ENCODE measurements around the gene DAP. TPM values are rescaled to one million over a fixed set of nuclear protein-coding genes. Genes with fewer than 3 reads are reported as not detected.
"Not testable (repeated sequence)": the region's sequence is repeated elsewhere in the genome, so short reads cannot be mapped to it uniquely, and the experiment has no call there.

Gene DAP
- total and polyA plus RNA-seq, 8 donors: 9.3 to 184 (median 91.0) TPM

DNA sequence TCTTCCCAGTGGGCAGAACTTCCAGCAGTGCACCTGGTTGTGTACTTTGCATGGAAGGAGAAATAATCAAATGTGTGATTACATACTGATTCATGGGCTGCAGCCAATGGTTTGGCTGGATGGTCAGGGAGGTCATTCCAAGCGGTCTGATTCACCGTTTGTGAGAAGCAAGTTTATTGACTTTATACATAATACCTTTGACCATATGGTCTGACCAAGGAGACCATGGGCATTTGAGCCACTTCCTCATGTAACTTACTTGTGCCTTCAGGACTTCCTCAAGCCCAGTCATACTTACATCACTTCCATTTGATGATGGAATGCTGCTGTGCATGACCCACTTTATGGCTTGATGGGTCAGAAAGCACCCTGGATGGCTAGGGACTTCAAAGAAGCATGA is 41.1 kb downstream of the DAP start:
- H3K4me3 ChIP-seq: no peak overlapping the region
- intact Hi-C loops (cut with DNase I; ENCODE audit: low total_unique reads): no loop called here
- DNase-seq: peak in 1 of 2 donors; percentile 63

GRCh38 chr5:10718617-10719016 is 42.4 kb downstream of the DAP start:
- H3K4me3 ChIP-seq; H3K9me3 ChIP-seq; H3K27me3 ChIP-seq; intact Hi-C loops (cut with DNase I; ENCODE audit: low total_unique reads); DNase-seq: not testable (repeated sequence)
- Histone ChIP-seq H3K4me1 (peaks cover 6 to 50% (median 13%) of the 10 kb centered on the region in 4 donors), H3K27ac (peak overlapping the region in 1 of 5 donors; percentile 42), H3K36me3 (peaks cover 0 to 42% (median 23%) of the 10 kb centered on the region in 4 donors)
- 59 to 94% (median 77%) methylated on average over 1 of the region's 1 CpG for WGBS, 5 donors

More for the DNA sequence above, 41.1 kb downstream of the DAP start:
- Histone ChIP-seq H3K9me3 (no peaks in the 10 kb centered on the region), H3K27me3 (no peaks in the 10 kb centered on the region), H3K36me3 (peaks cover 0 to 31% (median 17%) of the 10 kb centered on the region in 4 donors), H3K27ac (peak overlapping the region; percentile 1 to 73 (median 14)), H3K4me1 (peaks cover 11 to 61% (median 24%) of the 10 kb centered on the region in 4 donors)
- TF ChIP-seq EP300 (IDR thresholded peaks at IDR 0.05) (no peak), POLR2AphosphoS5 (IDR thresholded peaks at IDR 0.05) (peak in 2 of 3 donors; percentile 52 to 81)
- 15 to 66% (median 51%) methylated on average over 2 of the region's 2 CpGs for WGBS, 5 donors

GRCh38 chr5:10716825-10717224 is 44.2 kb downstream of the DAP start:
- H3K27me3 ChIP-seq; DNase-seq; H3K4me3 ChIP-seq; intact Hi-C loops (cut with DNase I; ENCODE audit: low total_unique reads); H3K9me3 ChIP-seq; H3K27ac ChIP-seq: not testable (repeated sequence)
- WGBS, 5 donors: 96 to 98% (median 98%) methylated on average over 3 of the region's 3 CpGs
- H3K36me3 ChIP-seq: peaks cover 0 to 42% (median 26%) of the 10 kb centered on the region in 4 donors
- peaks cover 6 to 49% (median 13%) of the 10 kb centered on the region in 4 donors for H3K4me1 ChIP-seq

DNA sequence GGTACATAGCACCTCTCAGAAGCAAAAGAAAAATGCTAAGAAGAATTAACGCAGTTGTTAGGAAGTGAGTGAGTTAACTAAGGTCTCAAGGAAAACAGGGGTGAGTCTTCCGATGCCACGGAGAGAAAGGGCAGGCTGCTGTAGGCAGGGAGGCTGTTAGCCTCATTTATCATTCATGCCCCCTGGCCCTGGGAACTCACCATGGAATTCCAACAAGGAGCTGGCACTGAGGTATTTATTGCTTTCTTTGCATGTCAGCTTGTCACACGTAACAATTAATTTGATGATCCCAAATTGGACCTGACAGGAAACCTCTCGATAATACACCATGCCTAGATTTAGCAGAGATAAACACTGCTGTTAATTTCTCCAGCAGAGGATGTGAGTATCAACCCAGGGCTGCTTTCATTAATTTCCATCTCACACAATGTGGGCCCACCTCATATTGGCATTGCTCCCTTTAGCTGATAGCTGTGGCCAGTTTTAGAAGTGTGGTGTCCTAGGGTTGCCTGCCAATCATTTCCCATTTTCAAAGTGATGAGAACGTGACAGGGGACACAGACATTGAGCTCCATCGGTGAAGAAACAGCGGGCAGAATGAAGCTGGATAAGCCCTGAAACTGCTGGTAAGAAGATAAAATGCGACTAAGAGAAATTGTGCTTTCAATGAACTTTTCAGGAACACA is 45.3 kb downstream of the DAP start:
- Histone ChIP-seq H3K27ac (no peak overlapping the region), H3K4me3 (no peak overlapping the region), H3K27me3 (no peaks in the 10 kb centered on the region), H3K9me3 (no peaks in the 10 kb centered on the region), H3K4me1 (peaks cover 6 to 45% (median 13%) of the 10 kb centered on the region in 4 donors), H3K36me3 (peaks cover 0 to 48% (median 27%) of the 10 kb centered on the region in 4 donors)
- intact Hi-C loops (cut with DNase I; ENCODE audit: low total_unique reads): no loop called here
- DNase-seq: no peak
- 85 to 90% (median 87%) methylated on average over 9 of the region's 9 CpGs for WGBS, 5 donors
- TF ChIP-seq EP300 (IDR thresholded peaks at IDR 0.05): no peak
- TF ChIP-seq, protein P1, sequence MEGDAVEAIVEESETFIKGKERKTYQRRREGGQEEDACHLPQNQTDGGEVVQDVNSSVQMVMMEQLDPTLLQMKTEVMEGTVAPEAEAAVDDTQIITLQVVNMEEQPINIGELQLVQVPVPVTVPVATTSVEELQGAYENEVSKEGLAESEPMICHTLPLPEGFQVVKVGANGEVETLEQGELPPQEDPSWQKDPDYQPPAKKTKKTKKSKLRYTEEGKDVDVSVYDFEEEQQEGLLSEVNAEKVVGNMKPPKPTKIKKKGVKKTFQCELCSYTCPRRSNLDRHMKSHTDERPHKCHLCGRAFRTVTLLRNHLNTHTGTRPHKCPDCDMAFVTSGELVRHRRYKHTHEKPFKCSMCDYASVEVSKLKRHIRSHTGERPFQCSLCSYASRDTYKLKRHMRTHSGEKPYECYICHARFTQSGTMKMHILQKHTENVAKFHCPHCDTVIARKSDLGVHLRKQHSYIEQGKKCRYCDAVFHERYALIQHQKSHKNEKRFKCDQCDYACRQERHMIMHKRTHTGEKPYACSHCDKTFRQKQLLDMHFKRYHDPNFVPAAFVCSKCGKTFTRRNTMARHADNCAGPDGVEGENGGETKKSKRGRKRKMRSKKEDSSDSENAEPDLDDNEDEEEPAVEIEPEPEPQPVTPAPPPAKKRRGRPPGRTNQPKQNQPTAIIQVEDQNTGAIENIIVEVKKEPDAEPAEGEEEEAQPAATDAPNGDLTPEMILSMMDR (IDR thresholded peaks at IDR 0.05): no peak
- TF ChIP-seq POLR2A (IDR thresholded peaks at IDR 0.05): no peak
- TF ChIP-seq POLR2AphosphoS5 (IDR thresholded peaks at IDR 0.05): no peak

GRCh38 chr5:10712574-10713366 is 48.3 kb downstream of the DAP start:
- no peak for DNase-seq
- H3K36me3 ChIP-seq: peaks cover 0 to 47% (median 31%) of the 10 kb centered on the region in 4 donors
- no peak overlapping the region for H3K4me3 ChIP-seq
- no peak overlapping the region for H3K27ac ChIP-seq
- H3K9me3 ChIP-seq: no peaks in the 10 kb centered on the region
- WGBS, 5 donors: 84 to 90% (median 87%) methylated on average over 8 of the region's 8 CpGs
- H3K4me1 ChIP-seq: peaks cover 0 to 36% (median 11%) of the 10 kb centered on the region in 4 donors
- intact Hi-C loops (cut with DNase I; ENCODE audit: low total_unique reads): no loop called here
- no peaks in the 10 kb centered on the region for H3K27me3 ChIP-seq
- TF ChIP-seq, protein P1 (IDR thresholded peaks at IDR 0.05): no peak
- TF ChIP-seq POLR2AphosphoS5 (IDR thresholded peaks at IDR 0.05) (no peak), EP300 (IDR thresholded peaks at IDR 0.05) (no peak), POLR2A (IDR thresholded peaks at IDR 0.05) (no peak)
